Astrocyte of the spinal cord (primary cell): ENCODE results near the gene ADCY9.
"Not testable (repeated sequence)": the region's sequence is repeated elsewhere in the genome, so short reads cannot be mapped to it uniquely, and the experiment has no call there.

Experiments
- DNase-seq: peaks from one replicate; pipeline ENCODE4 v3.0.0; 2011; ENCODE audit warnings: low read depth, low spot score
- H3K4me3 ChIP-seq: 2 replicates; pipeline ENCODE4 v1.5.1; 2011; ENCODE audit warnings: low read depth, mild to moderate bottlenecking, low read length, moderate library complexity
- in situ Hi-C: cut with HindIII; loops from 2 replicates; pipeline ENCODE4 v1.10.0; 2017; ENCODE audit warnings: low sequenced_read_pairs
- TF ChIP-seq, protein P1 (sequence below): IDR thresholded peaks from 2 replicates; pipeline ENCODE4 v1.5.1; 2012; ENCODE audit warnings: low read depth, mild to moderate bottlenecking, low read length, inconsistent platforms

ADCY9 gene

GRCh38 chr16:4038448-4038847, 77.8 kb downstream of the ADCY9 start:
- TF ChIP-seq, protein P1, sequence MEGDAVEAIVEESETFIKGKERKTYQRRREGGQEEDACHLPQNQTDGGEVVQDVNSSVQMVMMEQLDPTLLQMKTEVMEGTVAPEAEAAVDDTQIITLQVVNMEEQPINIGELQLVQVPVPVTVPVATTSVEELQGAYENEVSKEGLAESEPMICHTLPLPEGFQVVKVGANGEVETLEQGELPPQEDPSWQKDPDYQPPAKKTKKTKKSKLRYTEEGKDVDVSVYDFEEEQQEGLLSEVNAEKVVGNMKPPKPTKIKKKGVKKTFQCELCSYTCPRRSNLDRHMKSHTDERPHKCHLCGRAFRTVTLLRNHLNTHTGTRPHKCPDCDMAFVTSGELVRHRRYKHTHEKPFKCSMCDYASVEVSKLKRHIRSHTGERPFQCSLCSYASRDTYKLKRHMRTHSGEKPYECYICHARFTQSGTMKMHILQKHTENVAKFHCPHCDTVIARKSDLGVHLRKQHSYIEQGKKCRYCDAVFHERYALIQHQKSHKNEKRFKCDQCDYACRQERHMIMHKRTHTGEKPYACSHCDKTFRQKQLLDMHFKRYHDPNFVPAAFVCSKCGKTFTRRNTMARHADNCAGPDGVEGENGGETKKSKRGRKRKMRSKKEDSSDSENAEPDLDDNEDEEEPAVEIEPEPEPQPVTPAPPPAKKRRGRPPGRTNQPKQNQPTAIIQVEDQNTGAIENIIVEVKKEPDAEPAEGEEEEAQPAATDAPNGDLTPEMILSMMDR = no peak
- in situ Hi-C loops = no loop called here
- DNase-seq = no peak
- no peak overlapping the region for H3K4me3 ChIP-seq

DNA sequence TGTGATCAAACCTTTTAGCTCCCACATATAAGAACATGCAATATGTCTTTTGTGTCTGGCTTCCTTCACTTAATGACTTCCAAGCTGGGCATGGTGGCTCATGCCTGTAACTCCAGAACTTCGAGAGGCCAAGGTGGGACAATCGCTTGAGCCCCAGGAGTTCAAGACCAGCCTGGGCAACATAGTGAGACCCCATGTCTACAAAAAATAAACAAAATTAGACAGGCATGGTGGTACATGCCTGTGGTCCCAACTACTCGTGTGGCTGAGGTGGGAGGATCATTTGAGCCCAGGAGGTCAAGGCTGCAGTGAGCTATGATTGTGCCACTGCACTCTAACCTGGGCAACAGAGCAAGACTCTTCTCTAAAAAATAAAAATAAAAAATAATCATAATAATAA, 79.3 kb downstream of the ADCY9 start:
- DNase-seq, H3K4me3 ChIP-seq, in situ Hi-C loops: not testable (repeated sequence)

DNA sequence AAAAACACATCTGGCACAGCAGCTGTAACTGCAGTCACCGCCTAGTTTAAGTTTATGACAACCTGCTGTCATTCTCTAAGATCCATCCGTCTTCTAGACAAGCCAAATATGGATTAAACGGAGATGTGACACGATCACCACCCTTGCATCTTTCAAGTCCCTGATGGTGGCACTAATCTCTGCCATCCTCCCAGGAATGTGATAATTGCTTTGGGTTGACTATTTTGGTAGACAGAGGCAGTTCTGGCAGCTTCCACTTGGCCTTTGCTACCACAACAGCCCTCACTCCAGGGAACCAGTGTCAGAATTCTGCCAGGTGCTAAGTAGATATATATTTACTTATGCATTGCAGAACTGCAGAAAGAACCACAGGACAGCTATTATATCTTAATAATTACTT, 81.3 kb downstream of the ADCY9 start:
- in situ Hi-C loops = no loop called here
- TF ChIP-seq, protein P1 = no peak
- H3K4me3 ChIP-seq = no peak overlapping the region
- no peak for DNase-seq

- TF ChIP-seq, protein P1 = no peak
- no peak for DNase-seq
- in situ Hi-C loops = no loop called here
- H3K4me3 ChIP-seq = no peak overlapping the region
These were observed 82.3 kb downstream of the ADCY9 start for GRCh38 chr16:4033951-4034350.

DNA sequence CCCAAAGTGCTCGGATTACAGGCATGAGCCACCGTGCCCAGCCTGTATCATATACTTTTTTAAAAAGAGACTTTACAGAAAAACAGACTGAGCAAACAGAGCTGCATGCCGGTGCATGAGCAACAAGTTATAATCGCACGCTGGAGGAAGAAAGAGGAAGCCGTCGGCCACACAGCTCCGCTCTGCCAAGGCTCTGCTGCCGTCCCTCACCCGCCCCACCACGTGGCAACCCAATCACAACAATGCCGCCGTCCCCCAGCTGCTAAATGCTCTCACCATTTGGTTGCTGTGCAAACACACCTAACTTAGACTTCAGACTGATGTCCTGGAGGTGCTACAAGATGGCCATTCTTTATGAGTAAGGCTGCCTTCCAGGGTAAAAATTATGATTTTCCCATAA, 83.5 kb downstream of the ADCY9 start:
- no peak overlapping the region for H3K4me3 ChIP-seq
- TF ChIP-seq, protein P1 = no peak
- DNase-seq = peak; percentile 32
- in situ Hi-C loops = no loop called here

DNA sequence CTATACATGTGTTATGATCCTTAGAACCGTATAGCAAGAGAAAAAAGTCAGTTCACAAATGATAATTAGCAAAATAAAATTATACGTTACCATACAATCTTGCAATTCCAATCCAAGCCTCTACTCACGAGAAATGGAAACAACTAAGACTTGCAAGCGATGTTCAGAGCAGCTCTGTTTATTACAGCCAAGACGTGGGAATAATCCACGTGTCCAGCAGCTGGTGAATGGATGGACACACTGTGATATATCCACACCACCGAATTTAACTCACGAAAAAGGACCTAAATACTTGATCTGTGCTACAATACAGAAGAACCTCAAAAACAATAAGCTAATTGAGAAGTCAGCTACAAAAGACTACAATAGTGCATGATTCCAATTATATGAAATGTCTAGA, 88.1 kb downstream of the ADCY9 start:
- no peak for DNase-seq
- in situ Hi-C loops = no loop called here
- H3K4me3 ChIP-seq = no peak overlapping the region
- TF ChIP-seq, protein P1 = no peak

- no peak overlapping the region for H3K4me3 ChIP-seq
- in situ Hi-C loops = no loop called here
- DNase-seq = no peak
- TF ChIP-seq, protein P1 = no peak
These were observed 89.4 kb downstream of the ADCY9 start for GRCh38 chr16:4026854-4027253.
